H1 (cell line): ENCODE data around the gene AIF1L. TPM values are rescaled to one million over a fixed set of nuclear protein-coding genes. Genes with fewer than 3 reads are reported as not detected.

Experiments
- CTCF ChIA-PET: fragments of 300-600 bp; sonication (Branson Sonifier 250); formaldehyde crosslinking; loops from one replicate; lab custom pipeline; 2021; ENCODE audit not compliant: partially characterized antibody; lab: Charles Lee
- POLR2A ChIA-PET: fragments of 300-600 bp; sonication (Branson Sonifier 250); formaldehyde crosslinking; loops from one replicate; lab custom pipeline; 2021; ENCODE audit warnings: inconsistent platforms; ENCODE audit not compliant: partially characterized antibody; lab: Charles Lee
- DNase-seq, 2 experiments: peaks; one replicate each; pipeline versions ENCODE4 v3.0.0 to v3.0.0-alpha.2; 2010 to 2022; ENCODE audit warnings: low spot score in 2 of 2, low read depth in 1 of 2, mixed read lengths in 1 of 2
- FAIRE-seq: peaks from 2 replicates; lab custom pipeline; 2011; peaks lifted over from hg19 to GRCh38; lab: Jason Lieb, UNC
- H2AFZ ChIP-seq: 2 replicates; pipeline ENCODE4 v1.8.1; 2012; ENCODE audit warnings: low read length, inconsistent platforms
- H2AK5ac ChIP-seq: 2 replicates; pipeline ENCODE4 v1.6.1; 2013; ENCODE audit warnings: low read depth, low read length
- H2BK120ac ChIP-seq: replicated peaks from 2 replicates; pipeline ENCODE3; 2013; ENCODE audit warnings: low read depth, low read length, inconsistent platforms
- H2BK12ac ChIP-seq: 2 replicates; pipeline ENCODE4 v1.6.1; 2013; ENCODE audit warnings: low read depth, low read length
- H2BK15ac ChIP-seq: 2 replicates; pipeline ENCODE4 v1.6.1; 2013; ENCODE audit warnings: low read length
- H2BK20ac ChIP-seq: 2 replicates; pipeline ENCODE4 v1.6.1; 2013; ENCODE audit warnings: low read length
- H2BK5ac ChIP-seq: 2 replicates; pipeline ENCODE4 v1.6.1; 2013; ENCODE audit warnings: low read depth, low read length
- H3K14ac ChIP-seq: 2 replicates; pipeline ENCODE4 v1.6.1; 2013; ENCODE audit warnings: inconsistent platforms; ENCODE audit not compliant: insufficient read length
- H3K18ac ChIP-seq: 2 replicates; pipeline ENCODE4 v1.6.1; 2013; ENCODE audit warnings: low read length; ENCODE audit errors: extremely low read depth
- H3K23ac ChIP-seq: 2 replicates; pipeline ENCODE4 v1.6.1; 2013; ENCODE audit warnings: inconsistent platforms; ENCODE audit not compliant: insufficient read length
- H3K23me2 ChIP-seq: 2 replicates; pipeline ENCODE4 v1.6.1; 2013; ENCODE audit warnings: low read depth, low read length
- H3K27ac ChIP-seq: 2 replicates; pipeline ENCODE4 v1.6.1; 2011; ENCODE audit warnings: low read depth, low read length, inconsistent platforms
- H3K27me3 ChIP-seq, 4 experiments: replicated peaks in 1 of 4; 1 replicate in 1 of 4; 2 replicates in 3 of 4; pipeline versions ENCODE4 v1.6.1 to v1.8.1; 2011 to 2013; ENCODE audit warnings: low read length in 3 of 4, mild to moderate bottlenecking in 3 of 4, inconsistent platforms in 2 of 4, mixed read lengths in 2 of 4, moderate library complexity in 1 of 4; ENCODE audit not compliant: control insufficient read depth in 3 of 4, insufficient read depth in 3 of 4; ENCODE audit errors: extremely low read depth in 1 of 4
- H3K36me3 ChIP-seq, 4 experiments: 2 replicates each; pipeline versions ENCODE4 v1.6.1 to v1.8.1; 2011 to 2013; ENCODE audit warnings: mild to moderate bottlenecking in 4 of 4, low read length in 3 of 4, moderate library complexity in 2 of 4, control low read depth in 1 of 4, inconsistent platforms in 1 of 4; ENCODE audit not compliant: insufficient read depth in 4 of 4, control insufficient read depth in 2 of 4
- H3K4ac ChIP-seq: replicated peaks from 2 replicates; pipeline ENCODE3; 2013; ENCODE audit warnings: low read length, low read depth, mixed read lengths, inconsistent platforms; ENCODE audit not compliant: insufficient read length
- H3K4me1 ChIP-seq, 4 experiments: replicated peaks in 1 of 4; 1 replicate in 1 of 4; 2 replicates in 3 of 4; pipeline versions ENCODE4 v1.6.1 to v1.8.1; 2011 to 2013; ENCODE audit warnings: low read length in 3 of 4, inconsistent platforms in 2 of 4, mixed read lengths in 1 of 4; ENCODE audit not compliant: insufficient read depth in 4 of 4, control insufficient read depth in 3 of 4
- H3K4me2 ChIP-seq, 2 experiments: 2 replicates each; pipeline versions ENCODE4 v1.6.1 to v1.8.1; 2011 to 2013; ENCODE audit warnings: low read depth in 2 of 2, low read length in 2 of 2, control low read depth in 1 of 2, inconsistent platforms in 1 of 2, mild to moderate bottlenecking in 1 of 2; ENCODE audit not compliant: insufficient read depth in 1 of 2
- H3K4me3 ChIP-seq, 4 experiments: fragments of 200-600, 300-600 bp in 1 of 4; sonication (generic), shearing (Covaris generic), sonication (Bioruptor Twin) in 1 of 4; 2 replicates each; pipeline versions ENCODE4 v1.5.1 to v1.8.1; 2011 to 2016; ENCODE audit warnings: low read length in 4 of 4, low read depth in 3 of 4, control low read depth in 2 of 4, inconsistent platforms in 2 of 4, mild to moderate bottlenecking in 2 of 4, mixed read lengths in 1 of 4, moderate library complexity in 1 of 4; ENCODE audit not compliant: insufficient read depth in 2 of 4; ENCODE audit errors: extremely low read depth in 1 of 4
- H3K56ac ChIP-seq: replicated peaks from 2 replicates; pipeline ENCODE3; 2013; ENCODE audit warnings: low read depth, mild to moderate bottlenecking, mixed read lengths, low read length, inconsistent platforms; ENCODE audit not compliant: insufficient read length
- H3K79me1 ChIP-seq: 2 replicates; pipeline ENCODE4 v1.6.1; 2013; ENCODE audit warnings: low read depth, low read length, control low read depth
- H3K79me2 ChIP-seq, 2 experiments: 2 replicates each; pipeline versions ENCODE4 v1.6.1 to v1.8.1; 2012 to 2013; ENCODE audit warnings: low read length in 2 of 2, mild to moderate bottlenecking in 2 of 2, inconsistent platforms in 1 of 2; ENCODE audit not compliant: insufficient read depth in 2 of 2, control insufficient read depth in 1 of 2
- H3K9ac ChIP-seq, 4 experiments: replicated peaks in 1 of 4; 1 replicate in 1 of 4; 2 replicates in 3 of 4; pipeline versions ENCODE4 v1.6.1 to v1.8.1; 2011 to 2013; ENCODE audit warnings: low read depth in 3 of 4, low read length in 3 of 4, control low read depth in 2 of 4, mild to moderate bottlenecking in 2 of 4, moderate library complexity in 2 of 4, inconsistent platforms in 1 of 4; ENCODE audit errors: extremely low read depth in 1 of 4
- H3K9me3 ChIP-seq, 2 experiments: 2 replicates each; pipeline versions ENCODE4 v1.6.1 to v1.8.1; 2012 to 2013; ENCODE audit warnings: mild to moderate bottlenecking in 2 of 2, moderate library complexity in 2 of 2, control low read depth in 1 of 2, inconsistent platforms in 1 of 2, low read depth in 1 of 2, low read length in 1 of 2, mixed read lengths in 1 of 2; ENCODE audit not compliant: insufficient read depth in 2 of 2
- H4K20me1 ChIP-seq, 2 experiments: replicated peaks in 1 of 2; 2 replicates each; pipeline versions ENCODE3 to v1.8.1; 2011 to 2013; ENCODE audit warnings: inconsistent platforms in 2 of 2, low read length in 2 of 2, mild to moderate bottlenecking in 1 of 2; ENCODE audit not compliant: insufficient read depth in 2 of 2, control insufficient read depth in 1 of 2
- H4K5ac ChIP-seq: 2 replicates; pipeline ENCODE4 v1.6.1; 2013; ENCODE audit warnings: low read length, low read depth, mixed read lengths, inconsistent platforms; ENCODE audit not compliant: insufficient read length
- H4K8ac ChIP-seq: 2 replicates; pipeline ENCODE4 v1.8.0; 2013; ENCODE audit warnings: mild to moderate bottlenecking, moderate library complexity, low read length, inconsistent platforms; ENCODE audit not compliant: insufficient read depth; ENCODE audit errors: extremely low read depth
- H4K91ac ChIP-seq: replicated peaks from 2 replicates; pipeline ENCODE3; 2013; ENCODE audit warnings: low read length, mixed read lengths, inconsistent platforms; ENCODE audit not compliant: insufficient read length
- BCL11A ChIP-seq, 2 experiments: IDR thresholded peaks; one replicate each; pipeline ENCODE4 v1.6.1; 2011; ENCODE audit warnings: low read depth in 2 of 2, low read length in 2 of 2, mild to moderate bottlenecking in 2 of 2
- RXRA ChIP-seq: IDR thresholded peaks from 2 replicates; pipeline ENCODE4 v1.6.1; 2011; ENCODE audit warnings: low read depth, mild to moderate bottlenecking, low read length, moderate library complexity; ENCODE audit not compliant: insufficient read depth
- TBP ChIP-seq: IDR thresholded peaks from 2 replicates; pipeline ENCODE4 v1.6.1; 2011; ENCODE audit warnings: low read depth, low read length, improper control_type of control experiment
- TEAD4 ChIP-seq: IDR thresholded peaks from 2 replicates; pipeline ENCODE4 v1.6.1; 2012; ENCODE audit warnings: low read depth, low read length, inconsistent platforms, mixed read lengths
- USF2 ChIP-seq: IDR thresholded peaks from 2 replicates; pipeline ENCODE4 v1.6.1; 2011; ENCODE audit warnings: low read length, improper control_type of control experiment
- WGBS, 2 experiments: shearing (Covaris generic) in 1 of 2; methylation state at CpG; one replicate each; pipeline versions ENCODE4 v1.1.6 to v1.1.7; 2013 to 2015; ENCODE audit warnings: low lambda C conversion rate in 2 of 2, mixed read lengths in 2 of 2, inconsistent platforms in 1 of 2, low coverage in 1 of 2, missing lambda C conversion rate in 1 of 2; ENCODE audit not compliant: insufficient replicate concordance in 2 of 2, insufficient coverage in 1 of 2, insufficient read length in 1 of 2; ENCODE audit errors: extremely low coverage in 1 of 2, missing lambda C conversion rate in 1 of 2; 5-methylcytosine and 5-hydroxymethylcytosine counted together
- polyA plus RNA-seq, 7 experiments: library from polyadenylated mRNA; depleted of rRNA in 3 of 7; stranded (reverse) in 5 of 7; unstranded in 2 of 7; fragments of >200 nt in 5 of 7; fragments of 200-250 nt in 2 of 7; gene quantifications; 1 replicate in 5 of 7; 2 replicates in 1 of 7; 4 replicates in 1 of 7; pipeline versions ENCODE4 v1.2.1 to v1.2.3, GENCODE V29; 2011 to 2013; ENCODE audit warnings: missing spikeins in 2 of 7, mixed read lengths in 2 of 7
- total RNA-seq: library from RNA; stranded (reverse); fragmentation: NEBNext Ultra II Directional; extraction: Animal tissue kit (Norgen Biotek cat#: 25700); gene quantifications from 2 replicates; pipeline ENCODE4 v1.2.1, GENCODE V29; 2021

The AIF1L gene
- total and polyA plus RNA-seq, 2 of the 8 experiments (the other 6 are each of a cell fraction or from before 2014, with no cell fraction given) = 70.7 to 149 TPM

GRCh38 chr9:131169563-131170240 is 73.4 kb downstream of the AIF1L start:
- Histone ChIP-seq H2AFZ (no peak overlapping the region), H2BK120ac (no peak overlapping the region), H3K9me3 (no peaks in the 10 kb centered on the region), H3K4ac (no peak overlapping the region), H2BK15ac (no peak overlapping the region), H2BK20ac (no peak overlapping the region), H3K18ac (no peak overlapping the region), H3K4me2 (no peak overlapping the region), H3K4me1 (no peaks in the 10 kb centered on the region), H4K5ac (no peak overlapping the region), H4K8ac (no peak overlapping the region), H2BK12ac (no peak overlapping the region), H3K79me1 (no peaks in the 10 kb centered on the region; the same call in 1 of the 2 replicates), H3K23me2 (no peaks in the 10 kb centered on the region), H4K91ac (no peak overlapping the region), H3K4me3 (no peak overlapping the region), H4K20me1 (no peaks in the 10 kb centered on the region), H3K23ac (no peak overlapping the region), H2BK5ac (no peak overlapping the region), H3K9ac (no peak overlapping the region), H3K36me3 (peaks cover 2 to 17% (median 7%) of the 10 kb centered on the region in 4 experiments; a peak in 5 of 8 replicates), H3K27me3 (no peaks in the 10 kb centered on the region), H3K14ac (no peak overlapping the region), H3K56ac (no peak overlapping the region), H2AK5ac (no peak overlapping the region), H3K27ac (no peak overlapping the region), H3K79me2 (no peaks in the 10 kb centered on the region)
- FAIRE-seq = no peak
- TF ChIP-seq USF2 = no peak
- TF ChIP-seq TBP = no peak
- TF ChIP-seq RXRA = no peak
- TF ChIP-seq BCL11A (IDR thresholded peaks at IDR 0.05; ENCODE audit: low read depth in 2 of 2, low read length in 2 of 2) = no peak
- no peak for TF ChIP-seq TEAD4
- 89% methylated on average over 7 of the region's 7 CpGs; no CpG with 5 or more reads in 1 of the 2 experiments for WGBS, 2 experiments
- CTCF ChIA-PET = interaction anchor here (0.8 to 1.7 kb wide), 4 partner anchors 9 to 179 kb away, joined by 3 to 9 read pairs (median 4); no protein-coding TSS in a partner anchor
- POLR2A ChIA-PET = no interaction called here
- no peak for DNase-seq
